K562 (cell line): ENCODE measurements around the gene TEAD4. TPM values are rescaled to one million over a fixed set of nuclear protein-coding genes. Genes with fewer than 3 reads are reported as not detected.
A peak's percentile ranks its signal among the peaks of the same experiment; 100 is the strongest.

ENCODE experiments used
- ASH1L ChIP-seq: fragments of 450-650 bp; IDR thresholded peaks from 2 replicates; pipeline ENCODE4 v1.6.1; 2018; ENCODE audit warnings: borderline replicate concordance, mild to moderate bottlenecking, low read depth; ENCODE audit not compliant: partially characterized antibody
- FOXA3 ChIP-seq, 2 experiments: fragments of 450-650 bp in 1 of 2; sonication (generic) in 1 of 2; formaldehyde crosslinking; IDR thresholded peaks in 1 of 2; conservative IDR thresholded peaks in 1 of 2; 2 replicates each; pipeline versions ENCODE4 v1.4.0 to v1.8.0; 2020 to 2022; ENCODE audit warnings: mild to moderate bottlenecking in 2 of 2, missing genetic modification reagents in 1 of 2
- HCFC1 ChIP-seq: IDR thresholded peaks from 2 replicates; pipeline ENCODE4 v1.6.1; 2012; ENCODE audit warnings: low read depth, low read length, improper control_type of control experiment
- JUND ChIP-seq, 2 experiments: IDR thresholded peaks; 2 replicates in 1 of 2; 3 replicates in 1 of 2; pipeline ENCODE4 v1.6.1; 2011; ENCODE audit warnings: borderline replicate concordance in 2 of 2, low read depth in 2 of 2, low read length in 2 of 2, improper control_type of control experiment in 1 of 2, missing biosample characterization in 1 of 2, missing genetic modification characterization in 1 of 2, missing genetic modification reagents in 1 of 2
- MAZ ChIP-seq, 2 experiments: fragments of 450-650 bp in 1 of 2; sonication (generic) in 1 of 2; formaldehyde crosslinking; IDR thresholded peaks in 1 of 2; conservative IDR thresholded peaks in 1 of 2; 2 replicates each; pipeline versions ENCODE4 v1.4.0 to v1.5.0; 2020; ENCODE audit warnings: mild to moderate bottlenecking in 1 of 2, missing genetic modification reagents in 1 of 2
- MTF1 ChIP-seq: fragments of 250-450 bp; sonication (Bioruptor Pico); IDR thresholded peaks from 2 replicates; pipeline ENCODE4 v1.9.0; 2021; ENCODE audit warnings: moderate library complexity, mild to moderate bottlenecking, inconsistent platforms, borderline replicate concordance
- NFIC ChIP-seq: fragments of 450-650 bp; IDR thresholded peaks from 2 replicates; pipeline ENCODE4 v1.6.1; 2017; ENCODE audit warnings: mild to moderate bottlenecking, inconsistent platforms
- RBM25 ChIP-seq: fragments of 200-400 bp; formaldehyde crosslinking; IDR thresholded peaks from 2 replicates; pipeline ENCODE4 v1.6.1; 2018; ENCODE audit warnings: low read length, low read depth, moderate library complexity; ENCODE audit not compliant: severe bottlenecking
- SMC3 ChIP-seq: conservative IDR thresholded peaks from 2 replicates; pipeline ENCODE4 v1.6.1; 2011; ENCODE audit warnings: low read depth, low read length, improper control_type of control experiment; ENCODE audit not compliant: insufficient read depth
- polyA plus RNA-seq, 8 experiments: library from polyadenylated mRNA; depleted of rRNA in 4 of 8; stranded (reverse) in 5 of 8; unstranded in 3 of 8; fragments of >200 nt; fragmentation: Nextera tagmentation in 2 of 8; fragmentation: Illumina TruSeq in 1 of 8; extraction: Ambion mirVana in 2 of 8; extraction: Trizol in 1 of 8; gene quantifications; 2 replicates each; pipeline versions ENCODE4 v1.2.1 to v1.2.3, GENCODE V29; 2011 to 2014; ENCODE audit warnings: inconsistent platforms in 1 of 8, missing spikeins in 1 of 8
- total RNA-seq, 7 experiments: library from RNA; depleted of rRNA in 6 of 7; stranded (reverse); fragments of >200 nt in 6 of 7; fragmentation: Illumina TruSeq in 2 of 7; extraction: Trizol in 2 of 7; gene quantifications; 2 replicates each; pipeline versions ENCODE4 v1.2.1 to v1.2.3, GENCODE V29; 2011 to 2021; ENCODE audit warnings: low replicate concordance in 1 of 7
- TF ChIP-seq, protein P1 (sequence below), 3 experiments: IDR thresholded peaks in 2 of 3; conservative IDR thresholded peaks in 1 of 3; 2 replicates each; pipeline ENCODE4 v1.5.1; 2011 to 2012; ENCODE audit warnings: low read length in 3 of 3, mild to moderate bottlenecking in 3 of 3, control low read depth in 2 of 3, improper control_type of control experiment in 1 of 3, inconsistent platforms in 1 of 3, low read depth in 1 of 3, mixed read lengths in 1 of 3, moderate library complexity in 1 of 3; ENCODE audit not compliant: insufficient read depth in 2 of 3

TEAD4 gene
- total and polyA plus RNA-seq, 9 of the 15 experiments (the other 6 are each of a cell fraction or from before 2014, with no cell fraction given) = 0.82 to 40.0 (median 17.0) TPM

GRCh38 chr12:3041558-3042164 lies 82.5 kb downstream of the TEAD4 start (continued):
- peak; percentile 43 for TF ChIP-seq RBM25
- no peak for TF ChIP-seq FOXA3 (CRISPR knock-in tag; conservative IDR thresholded peaks at IDR 0.05 in 1 of 2, IDR thresholded peaks at IDR 0.05 in 1 of 2)
- no peak for TF ChIP-seq MTF1
- TF ChIP-seq JUND (IDR thresholded peaks at IDR 0.05; ENCODE audit: borderline replicate concordance, low read depth, low read length) = peak; percentile 8; the same call in 1 of the 2 replicates
- no peak for TF ChIP-seq JUND (tag; IDR thresholded peaks at IDR 0.05; ENCODE audit: borderline replicate concordance, low read depth, low read length)
- TF ChIP-seq SMC3 = peak; percentile 46; the same call in 1 of the 2 replicates
- 0 out of 2 replicates have a peak, but pooled peaks have one; percentile 16 for TF ChIP-seq HCFC1
- peak; percentile 39 to 92; a peak in 3 of 4 replicates for TF ChIP-seq MAZ (CRISPR knock-in tag; conservative IDR thresholded peaks at IDR 0.05 in 1 of 2, IDR thresholded peaks at IDR 0.05 in 1 of 2)
- no peak for TF ChIP-seq NFIC
- TF ChIP-seq, protein P1, sequence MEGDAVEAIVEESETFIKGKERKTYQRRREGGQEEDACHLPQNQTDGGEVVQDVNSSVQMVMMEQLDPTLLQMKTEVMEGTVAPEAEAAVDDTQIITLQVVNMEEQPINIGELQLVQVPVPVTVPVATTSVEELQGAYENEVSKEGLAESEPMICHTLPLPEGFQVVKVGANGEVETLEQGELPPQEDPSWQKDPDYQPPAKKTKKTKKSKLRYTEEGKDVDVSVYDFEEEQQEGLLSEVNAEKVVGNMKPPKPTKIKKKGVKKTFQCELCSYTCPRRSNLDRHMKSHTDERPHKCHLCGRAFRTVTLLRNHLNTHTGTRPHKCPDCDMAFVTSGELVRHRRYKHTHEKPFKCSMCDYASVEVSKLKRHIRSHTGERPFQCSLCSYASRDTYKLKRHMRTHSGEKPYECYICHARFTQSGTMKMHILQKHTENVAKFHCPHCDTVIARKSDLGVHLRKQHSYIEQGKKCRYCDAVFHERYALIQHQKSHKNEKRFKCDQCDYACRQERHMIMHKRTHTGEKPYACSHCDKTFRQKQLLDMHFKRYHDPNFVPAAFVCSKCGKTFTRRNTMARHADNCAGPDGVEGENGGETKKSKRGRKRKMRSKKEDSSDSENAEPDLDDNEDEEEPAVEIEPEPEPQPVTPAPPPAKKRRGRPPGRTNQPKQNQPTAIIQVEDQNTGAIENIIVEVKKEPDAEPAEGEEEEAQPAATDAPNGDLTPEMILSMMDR (IDR thresholded peaks at IDR 0.05 in 2 of 3, conservative IDR thresholded peaks at IDR 0.05 in 1 of 3; ENCODE audit: insufficient read depth in 2 of 3, low read depth in 1 of 3, low read length in 3 of 3) = peak; percentile 63 to 74 (median 71)
- TF ChIP-seq ASH1L = no peak
